H1 (cell line): ENCODE measurements around the gene NKD2. TPM values are rescaled to one million over a fixed set of nuclear protein-coding genes. Genes with fewer than 3 reads are reported as not detected.

Source experiments
- CTCF ChIA-PET: fragments of 300-600 bp; sonication (Branson Sonifier 250); formaldehyde crosslinking; loops from one replicate; lab custom pipeline; 2021; ENCODE audit not compliant: partially characterized antibody; lab: Charles Lee
- POLR2A ChIA-PET: fragments of 300-600 bp; sonication (Branson Sonifier 250); formaldehyde crosslinking; loops from one replicate; lab custom pipeline; 2021; ENCODE audit warnings: inconsistent platforms; ENCODE audit not compliant: partially characterized antibody; lab: Charles Lee
- DNase-seq, 2 experiments: peaks; one replicate each; pipeline versions ENCODE4 v3.0.0 to v3.0.0-alpha.2; 2010 to 2022; ENCODE audit warnings: low spot score in 2 of 2, low read depth in 1 of 2, mixed read lengths in 1 of 2
- FAIRE-seq: peaks from 2 replicates; lab custom pipeline; 2011; peaks lifted over from hg19 to GRCh38; lab: Jason Lieb, UNC
- H2AFZ ChIP-seq: 2 replicates; pipeline ENCODE4 v1.8.1; 2012; ENCODE audit warnings: low read length, inconsistent platforms
- H2AK5ac ChIP-seq: 2 replicates; pipeline ENCODE4 v1.6.1; 2013; ENCODE audit warnings: low read depth, low read length
- H2BK120ac ChIP-seq: replicated peaks from 2 replicates; pipeline ENCODE3; 2013; ENCODE audit warnings: low read depth, low read length, inconsistent platforms
- H2BK12ac ChIP-seq: 2 replicates; pipeline ENCODE4 v1.6.1; 2013; ENCODE audit warnings: low read depth, low read length
- H2BK15ac ChIP-seq: 2 replicates; pipeline ENCODE4 v1.6.1; 2013; ENCODE audit warnings: low read length
- H2BK20ac ChIP-seq: 2 replicates; pipeline ENCODE4 v1.6.1; 2013; ENCODE audit warnings: low read length
- H2BK5ac ChIP-seq: 2 replicates; pipeline ENCODE4 v1.6.1; 2013; ENCODE audit warnings: low read depth, low read length
- H3K14ac ChIP-seq: 2 replicates; pipeline ENCODE4 v1.6.1; 2013; ENCODE audit warnings: inconsistent platforms; ENCODE audit not compliant: insufficient read length
- H3K18ac ChIP-seq: 2 replicates; pipeline ENCODE4 v1.6.1; 2013; ENCODE audit warnings: low read length; ENCODE audit errors: extremely low read depth
- H3K23ac ChIP-seq: 2 replicates; pipeline ENCODE4 v1.6.1; 2013; ENCODE audit warnings: inconsistent platforms; ENCODE audit not compliant: insufficient read length
- H3K23me2 ChIP-seq: 2 replicates; pipeline ENCODE4 v1.6.1; 2013; ENCODE audit warnings: low read depth, low read length
- H3K27ac ChIP-seq: 2 replicates; pipeline ENCODE4 v1.6.1; 2011; ENCODE audit warnings: low read depth, low read length, inconsistent platforms
- H3K27me3 ChIP-seq, 4 experiments: replicated peaks in 1 of 4; 1 replicate in 1 of 4; 2 replicates in 3 of 4; pipeline versions ENCODE4 v1.6.1 to v1.8.1; 2011 to 2013; ENCODE audit warnings: low read length in 3 of 4, mild to moderate bottlenecking in 3 of 4, inconsistent platforms in 2 of 4, mixed read lengths in 2 of 4, moderate library complexity in 1 of 4; ENCODE audit not compliant: control insufficient read depth in 3 of 4, insufficient read depth in 3 of 4; ENCODE audit errors: extremely low read depth in 1 of 4
- H3K36me3 ChIP-seq, 4 experiments: 2 replicates each; pipeline versions ENCODE4 v1.6.1 to v1.8.1; 2011 to 2013; ENCODE audit warnings: mild to moderate bottlenecking in 4 of 4, low read length in 3 of 4, moderate library complexity in 2 of 4, control low read depth in 1 of 4, inconsistent platforms in 1 of 4; ENCODE audit not compliant: insufficient read depth in 4 of 4, control insufficient read depth in 2 of 4
- H3K4ac ChIP-seq: replicated peaks from 2 replicates; pipeline ENCODE3; 2013; ENCODE audit warnings: low read length, low read depth, mixed read lengths, inconsistent platforms; ENCODE audit not compliant: insufficient read length
- H3K4me1 ChIP-seq, 4 experiments: replicated peaks in 1 of 4; 1 replicate in 1 of 4; 2 replicates in 3 of 4; pipeline versions ENCODE4 v1.6.1 to v1.8.1; 2011 to 2013; ENCODE audit warnings: low read length in 3 of 4, inconsistent platforms in 2 of 4, mixed read lengths in 1 of 4; ENCODE audit not compliant: insufficient read depth in 4 of 4, control insufficient read depth in 3 of 4
- H3K4me2 ChIP-seq, 2 experiments: 2 replicates each; pipeline versions ENCODE4 v1.6.1 to v1.8.1; 2011 to 2013; ENCODE audit warnings: low read depth in 2 of 2, low read length in 2 of 2, control low read depth in 1 of 2, inconsistent platforms in 1 of 2, mild to moderate bottlenecking in 1 of 2; ENCODE audit not compliant: insufficient read depth in 1 of 2
- H3K4me3 ChIP-seq, 4 experiments: fragments of 200-600, 300-600 bp in 1 of 4; sonication (generic), shearing (Covaris generic), sonication (Bioruptor Twin) in 1 of 4; 2 replicates each; pipeline versions ENCODE4 v1.5.1 to v1.8.1; 2011 to 2016; ENCODE audit warnings: low read length in 4 of 4, low read depth in 3 of 4, control low read depth in 2 of 4, inconsistent platforms in 2 of 4, mild to moderate bottlenecking in 2 of 4, mixed read lengths in 1 of 4, moderate library complexity in 1 of 4; ENCODE audit not compliant: insufficient read depth in 2 of 4; ENCODE audit errors: extremely low read depth in 1 of 4
- H3K56ac ChIP-seq: replicated peaks from 2 replicates; pipeline ENCODE3; 2013; ENCODE audit warnings: low read depth, mild to moderate bottlenecking, mixed read lengths, low read length, inconsistent platforms; ENCODE audit not compliant: insufficient read length
- H3K79me1 ChIP-seq: 2 replicates; pipeline ENCODE4 v1.6.1; 2013; ENCODE audit warnings: low read depth, low read length, control low read depth
- H3K79me2 ChIP-seq, 2 experiments: 2 replicates each; pipeline versions ENCODE4 v1.6.1 to v1.8.1; 2012 to 2013; ENCODE audit warnings: low read length in 2 of 2, mild to moderate bottlenecking in 2 of 2, inconsistent platforms in 1 of 2; ENCODE audit not compliant: insufficient read depth in 2 of 2, control insufficient read depth in 1 of 2
- H3K9ac ChIP-seq, 4 experiments: replicated peaks in 1 of 4; 1 replicate in 1 of 4; 2 replicates in 3 of 4; pipeline versions ENCODE4 v1.6.1 to v1.8.1; 2011 to 2013; ENCODE audit warnings: low read depth in 3 of 4, low read length in 3 of 4, control low read depth in 2 of 4, mild to moderate bottlenecking in 2 of 4, moderate library complexity in 2 of 4, inconsistent platforms in 1 of 4; ENCODE audit errors: extremely low read depth in 1 of 4
- H3K9me3 ChIP-seq, 2 experiments: 2 replicates each; pipeline versions ENCODE4 v1.6.1 to v1.8.1; 2012 to 2013; ENCODE audit warnings: mild to moderate bottlenecking in 2 of 2, moderate library complexity in 2 of 2, control low read depth in 1 of 2, inconsistent platforms in 1 of 2, low read depth in 1 of 2, low read length in 1 of 2, mixed read lengths in 1 of 2; ENCODE audit not compliant: insufficient read depth in 2 of 2
- H4K20me1 ChIP-seq, 2 experiments: replicated peaks in 1 of 2; 2 replicates each; pipeline versions ENCODE3 to v1.8.1; 2011 to 2013; ENCODE audit warnings: inconsistent platforms in 2 of 2, low read length in 2 of 2, mild to moderate bottlenecking in 1 of 2; ENCODE audit not compliant: insufficient read depth in 2 of 2, control insufficient read depth in 1 of 2
- H4K5ac ChIP-seq: 2 replicates; pipeline ENCODE4 v1.6.1; 2013; ENCODE audit warnings: low read length, low read depth, mixed read lengths, inconsistent platforms; ENCODE audit not compliant: insufficient read length
- H4K8ac ChIP-seq: 2 replicates; pipeline ENCODE4 v1.8.0; 2013; ENCODE audit warnings: mild to moderate bottlenecking, moderate library complexity, low read length, inconsistent platforms; ENCODE audit not compliant: insufficient read depth; ENCODE audit errors: extremely low read depth
- H4K91ac ChIP-seq: replicated peaks from 2 replicates; pipeline ENCODE3; 2013; ENCODE audit warnings: low read length, mixed read lengths, inconsistent platforms; ENCODE audit not compliant: insufficient read length
- CBX5 ChIP-seq: fragments of 300-800, 300-1000 bp; sonication (generic); IDR thresholded peaks from 2 replicates; pipeline ENCODE4 v1.7.1; 2016; ENCODE audit warnings: antibody characterized with exemption, low read length, low read depth
- EGR1 ChIP-seq: IDR thresholded peaks from 2 replicates; pipeline ENCODE4 v1.6.1; 2011; ENCODE audit warnings: low read depth, low read length, borderline replicate concordance
- EP300 ChIP-seq, 2 experiments: IDR thresholded peaks; 1 replicate in 1 of 2; 2 replicates in 1 of 2; pipeline ENCODE4 v1.6.1; 2011 to 2012; ENCODE audit warnings: low read depth in 2 of 2, low read length in 2 of 2, mild to moderate bottlenecking in 2 of 2, borderline replicate concordance in 1 of 2, inconsistent platforms in 1 of 2, moderate library complexity in 1 of 2
- JUN ChIP-seq: IDR thresholded peaks from 2 replicates; pipeline ENCODE4 v1.6.1; 2011; ENCODE audit warnings: low read depth, mild to moderate bottlenecking, improper control_type of control experiment, low read length
- KDM4A ChIP-seq: IDR thresholded peaks from one replicate; pipeline ENCODE4 v1.7.1; 2012; ENCODE audit warnings: low read depth, mild to moderate bottlenecking, moderate library complexity, low read length, inconsistent platforms; ENCODE audit not compliant: severe bottlenecking
- RNF2 ChIP-seq: fragments of 200-900, 300-1000 bp; sonication (generic); IDR thresholded peaks from 2 replicates; pipeline ENCODE4 v1.7.1; 2016; ENCODE audit warnings: borderline replicate concordance, low read depth, mild to moderate bottlenecking, antibody characterized with exemption, low read length; ENCODE audit not compliant: poor library complexity, severe bottlenecking; ENCODE audit errors: missing control alignments
- SAP30 ChIP-seq: fragments of 300-600 bp; sonication (generic); IDR thresholded peaks from 2 replicates; pipeline ENCODE4 v1.7.1; 2012; ENCODE audit warnings: low read length, moderate library complexity, mild to moderate bottlenecking, inconsistent platforms; ENCODE audit not compliant: insufficient read depth, insufficient replicate concordance
- SP4 ChIP-seq: IDR thresholded peaks from 2 replicates; pipeline ENCODE4 v1.6.1; 2012; ENCODE audit warnings: low read length, inconsistent platforms
- WGBS, 2 experiments: shearing (Covaris generic) in 1 of 2; methylation state at CpG; one replicate each; pipeline versions ENCODE4 v1.1.6 to v1.1.7; 2013 to 2015; ENCODE audit warnings: low lambda C conversion rate in 2 of 2, mixed read lengths in 2 of 2, inconsistent platforms in 1 of 2, low coverage in 1 of 2, missing lambda C conversion rate in 1 of 2; ENCODE audit not compliant: insufficient replicate concordance in 2 of 2, insufficient coverage in 1 of 2, insufficient read length in 1 of 2; ENCODE audit errors: extremely low coverage in 1 of 2, missing lambda C conversion rate in 1 of 2; 5-methylcytosine and 5-hydroxymethylcytosine counted together
- polyA plus RNA-seq, 7 experiments: library from polyadenylated mRNA; depleted of rRNA in 3 of 7; stranded (reverse) in 5 of 7; unstranded in 2 of 7; fragments of >200 nt in 5 of 7; fragments of 200-250 nt in 2 of 7; gene quantifications; 1 replicate in 5 of 7; 2 replicates in 1 of 7; 4 replicates in 1 of 7; pipeline versions ENCODE4 v1.2.1 to v1.2.3, GENCODE V29; 2011 to 2013; ENCODE audit warnings: missing spikeins in 2 of 7, mixed read lengths in 2 of 7
- total RNA-seq: library from RNA; stranded (reverse); fragmentation: NEBNext Ultra II Directional; extraction: Animal tissue kit (Norgen Biotek cat#: 25700); gene quantifications from 2 replicates; pipeline ENCODE4 v1.2.1, GENCODE V29; 2021
- TF ChIP-seq, protein P1 (sequence below): IDR thresholded peaks from 2 replicates; pipeline ENCODE4 v1.6.1; 2012; ENCODE audit warnings: low read length, inconsistent platforms

The NKD2 gene
- total and polyA plus RNA-seq, 2 of the 8 experiments (the other 6 are each of a cell fraction or from before 2014, with no cell fraction given), result 5.5 to 7.9 TPM

GRCh38 chr5:1068895-1069719 lies 60.5 kb downstream of the NKD2 start:
- Histone ChIP-seq H3K36me3 (peaks cover 0 to 18% (median 9%) of the 10 kb centered on the region in 4 experiments; a peak in 5 of 8 replicates), H3K23ac (peak overlapping the region; percentile 21), H3K79me1 (peaks cover 7% of the 10 kb centered on the region), H3K4me2 (no peak overlapping the region), H3K27me3 (no peaks in the 10 kb centered on the region), H3K56ac (no peak overlapping the region), H3K4ac (no peak overlapping the region), H2BK15ac (no peak overlapping the region), H3K23me2 (no peaks in the 10 kb centered on the region), H2AK5ac (no peak overlapping the region), H2AFZ (no peak overlapping the region), H3K9ac (no peak overlapping the region), H4K8ac (no peak overlapping the region), H3K18ac (no peak overlapping the region), H4K5ac (no peak overlapping the region), H3K4me1 (no peaks in the 10 kb centered on the region; a peak in 3 of 7 replicates), H3K4me3 (no peak overlapping the region), H3K27ac (no peak overlapping the region), H3K79me2 (peaks cover 0 to 6% of the 10 kb centered on the region in 2 experiments; a peak in 1 of 4 replicates), H2BK120ac (no peak overlapping the region), H3K14ac (no peak overlapping the region), H4K91ac (no peak overlapping the region), H2BK5ac (no peak overlapping the region), H2BK12ac (0 out of 2 replicates have a peak overlapping the region, but pooled peaks have one; percentile 9), H3K9me3 (no peaks in the 10 kb centered on the region), H2BK20ac (no peak overlapping the region), H4K20me1 (peaks cover 3 to 13% of the 10 kb centered on the region in 2 experiments)
- ChIA-PET POLR2A (no interaction called here), CTCF (interaction anchor here (0.8 to 1.9 kb wide), 5 partner anchors 48 to 105 kb away, joined by 3 to 5 read pairs (median 3); no protein-coding TSS in a partner anchor)
- DNase-seq (no peak), FAIRE-seq (no peak)
- WGBS, 2 experiments, result 89% methylated on average over 28 of the region's 33 CpGs; no CpG with 5 or more reads in 1 of the 2 experiments
- TF ChIP-seq CBX5, result no peak
- no peak for TF ChIP-seq EGR1
- TF ChIP-seq SP4, result no peak
- TF ChIP-seq EP300 (IDR thresholded peaks at IDR 0.05; ENCODE audit: borderline replicate concordance in 1 of 2, low read depth in 2 of 2, low read length in 2 of 2), result no peak
- TF ChIP-seq SAP30, result no peak
- TF ChIP-seq JUN, result no peak
- TF ChIP-seq, protein P1, sequence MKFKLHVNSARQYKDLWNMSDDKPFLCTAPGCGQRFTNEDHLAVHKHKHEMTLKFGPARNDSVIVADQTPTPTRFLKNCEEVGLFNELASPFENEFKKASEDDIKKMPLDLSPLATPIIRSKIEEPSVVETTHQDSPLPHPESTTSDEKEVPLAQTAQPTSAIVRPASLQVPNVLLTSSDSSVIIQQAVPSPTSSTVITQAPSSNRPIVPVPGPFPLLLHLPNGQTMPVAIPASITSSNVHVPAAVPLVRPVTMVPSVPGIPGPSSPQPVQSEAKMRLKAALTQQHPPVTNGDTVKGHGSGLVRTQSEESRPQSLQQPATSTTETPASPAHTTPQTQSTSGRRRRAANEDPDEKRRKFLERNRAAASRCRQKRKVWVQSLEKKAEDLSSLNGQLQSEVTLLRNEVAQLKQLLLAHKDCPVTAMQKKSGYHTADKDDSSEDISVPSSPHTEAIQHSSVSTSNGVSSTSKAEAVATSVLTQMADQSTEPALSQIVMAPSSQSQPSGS, result no peak
- no peak for TF ChIP-seq KDM4A
- TF ChIP-seq RNF2, result no peak
